Endothelial cell of umbilical vein (primary cell): ENCODE data around the gene XYLT1. TPM values are rescaled to one million over a fixed set of nuclear protein-coding genes. Genes with fewer than 3 reads are reported as not detected.

Source experiments
- BruUV-seq: library from RNA; stranded (reverse); fragments of 400-500 nt; replicated peaks from 2 replicates; lab custom pipeline; 2021; lab: Mats Ljungman, UMichigan
- CTCF ChIA-PET: fragments of 300-600, 350-600 bp; sonication (Branson Sonifier 250); formaldehyde crosslinking; loops from one replicate; lab custom pipeline; 2021; ENCODE audit warnings: antibody characterized with exemption, inconsistent platforms; lab: Charles Lee
- POLR2A ChIA-PET: fragments of 300-600, 350-600 bp; sonication (Branson Sonifier 250); formaldehyde crosslinking; loops from one replicate; lab custom pipeline; 2021; ENCODE audit warnings: antibody characterized with exemption, inconsistent platforms; lab: Charles Lee
- DNase-seq: peaks from one replicate; pipeline ENCODE4 v3.0.0-alpha.2; 2011; ENCODE audit warnings: low read depth, low spot score
- FAIRE-seq: peaks from 2 replicates; lab custom pipeline; 2011; peaks lifted over from hg19 to GRCh38; lab: Jason Lieb, UNC
- H2AFZ ChIP-seq: 2 replicates; pipeline ENCODE4 v1.6.0; 2012; ENCODE audit warnings: low read depth, low read length, control low read depth, inconsistent platforms
- H3K27ac ChIP-seq: 2 replicates; pipeline ENCODE4 v1.5.1; 2011; ENCODE audit warnings: low read depth, mild to moderate bottlenecking, control low read depth, low read length, moderate library complexity; ENCODE audit not compliant: insufficient read depth
- H3K27me3 ChIP-seq, 2 experiments: 2 replicates each; pipeline versions ENCODE4 v1.6.0 to v1.6.1; 2011; ENCODE audit warnings: low read length in 2 of 2, mixed read lengths in 1 of 2; ENCODE audit not compliant: control insufficient read depth in 2 of 2, insufficient read depth in 2 of 2
- H3K36me3 ChIP-seq, 2 experiments: 2 replicates in 1 of 2; 3 replicates in 1 of 2; pipeline ENCODE4 v1.5.1; 2011; ENCODE audit warnings: low read length in 2 of 2, mild to moderate bottlenecking in 1 of 2, moderate library complexity in 1 of 2; ENCODE audit not compliant: control insufficient read depth in 2 of 2, insufficient read depth in 2 of 2; ENCODE audit errors: extremely low read depth in 1 of 2
- H3K4me1 ChIP-seq: 3 replicates; pipeline ENCODE4 v1.5.1; 2011; ENCODE audit warnings: mild to moderate bottlenecking, low read length; ENCODE audit not compliant: control insufficient read depth, insufficient read depth; ENCODE audit errors: extremely low read depth
- H3K4me2 ChIP-seq: 2 replicates; pipeline ENCODE4 v1.6.1; 2011; ENCODE audit warnings: low read length, control low read depth, mixed read lengths; ENCODE audit not compliant: insufficient read depth
- H3K4me3 ChIP-seq, 3 experiments: fragments of 200-600 bp in 1 of 3; sonication (generic), shearing (Covaris generic) in 1 of 3; replicated peaks in 1 of 3; 2 replicates each; pipeline ENCODE4 v1.5.1; 2011 to 2016; ENCODE audit warnings: control low read depth in 3 of 3, low read length in 3 of 3, mild to moderate bottlenecking in 2 of 3, inconsistent platforms in 1 of 3, low read depth in 1 of 3, moderate library complexity in 1 of 3; ENCODE audit not compliant: insufficient read depth in 1 of 3
- H3K79me2 ChIP-seq: 2 replicates; pipeline ENCODE4 v1.6.0; 2012; ENCODE audit warnings: low read length, inconsistent platforms; ENCODE audit not compliant: control insufficient read depth, insufficient read depth
- H3K9ac ChIP-seq: replicated peaks from 2 replicates; pipeline ENCODE3; 2011; ENCODE audit warnings: low read length, control low read depth; ENCODE audit not compliant: insufficient read depth; ENCODE audit errors: extremely low read depth
- H3K9me1 ChIP-seq: replicated peaks from 3 replicates; pipeline ENCODE4 v1.6.0; 2011; ENCODE audit warnings: mild to moderate bottlenecking, low read length; ENCODE audit not compliant: control insufficient read depth, insufficient read depth; ENCODE audit errors: extremely low read depth
- H3K9me3 ChIP-seq: replicated peaks from 2 replicates; pipeline ENCODE4 v1.5.1; 2012; ENCODE audit warnings: low read length, inconsistent platforms; ENCODE audit not compliant: control insufficient read depth, insufficient read depth
- H4K20me1 ChIP-seq: replicated peaks from 2 replicates; pipeline ENCODE3; 2011; ENCODE audit warnings: mild to moderate bottlenecking, low read length; ENCODE audit not compliant: control insufficient read depth, insufficient read depth; ENCODE audit errors: extremely low read depth
- CTCF ChIP-seq, 2 donors: IDR thresholded peaks; 1 replicate in 1 of 2; 2 replicates in 1 of 2; pipeline ENCODE4 v1.5.1; 2011; ENCODE audit warnings: low read length in 2 of 2, mild to moderate bottlenecking in 2 of 2, moderate library complexity in 2 of 2, control low read depth in 1 of 2, inconsistent platforms in 1 of 2, low read depth in 1 of 2; ENCODE audit not compliant: insufficient read depth in 1 of 2; ENCODE audit errors: extremely low read depth in 1 of 2
- EZH2 ChIP-seq: IDR thresholded peaks from 2 replicates; pipeline ENCODE4 v1.6.1; 2012; ENCODE audit warnings: borderline replicate concordance, low read depth, mild to moderate bottlenecking, moderate library complexity, low read length, inconsistent platforms; ENCODE audit not compliant: severe bottlenecking
- FOS ChIP-seq: IDR thresholded peaks from 2 replicates; pipeline ENCODE4 v1.6.1; 2011; ENCODE audit warnings: mild to moderate bottlenecking, low read length, moderate library complexity, borderline replicate concordance; ENCODE audit not compliant: insufficient read depth
- GATA2 ChIP-seq: IDR thresholded peaks from 2 replicates; pipeline ENCODE4 v1.7.0; 2011; ENCODE audit warnings: low read depth, mild to moderate bottlenecking, moderate library complexity, mixed read lengths, low read length; ENCODE audit not compliant: insufficient read length, insufficient read depth
- JUN ChIP-seq: IDR thresholded peaks from 2 replicates; pipeline ENCODE4 v1.6.1; 2011; ENCODE audit warnings: borderline replicate concordance, low read depth; ENCODE audit not compliant: insufficient read length, insufficient read depth
- MAX ChIP-seq: IDR thresholded peaks from 2 replicates; pipeline ENCODE4 v1.6.1; 2011; ENCODE audit not compliant: insufficient read depth, insufficient read length
- MYC ChIP-seq: IDR thresholded peaks from one replicate; pipeline ENCODE4 v1.6.1; 2011; ENCODE audit warnings: mild to moderate bottlenecking, low read depth, low read length
- POLR2A ChIP-seq: IDR thresholded peaks from 2 replicates; pipeline ENCODE4 v1.6.1; 2012; ENCODE audit warnings: low read depth, mild to moderate bottlenecking, control low read depth, low read length
- POLR2AphosphoS5 ChIP-seq: IDR thresholded peaks from 2 replicates; pipeline ENCODE4 v1.6.1; 2012; ENCODE audit warnings: low read depth, mild to moderate bottlenecking, control low read depth, low read length, moderate library complexity; ENCODE audit not compliant: insufficient read depth
- dilution Hi-C: fragments of 300-500 bp; cut with MboI; formaldehyde crosslinking; loops from one replicate; pipeline ENCODE4 v1.15.0; 2019; ENCODE audit warnings: low sequenced_read_pairs; ENCODE audit not compliant: extremely low pct_ligation_motif_present
- intact Hi-C: fragments of 100-400 bp; cut with micrococcal nuclease; formaldehyde crosslinking; loops from one replicate; pipeline ENCODE4 v1.10.0; 2022
- polyA plus RNA-seq, 4 experiments: library from polyadenylated mRNA; depleted of rRNA in 3 of 4; stranded (reverse) in 3 of 4; unstranded in 1 of 4; fragments of >200 nt; gene quantifications; 2 replicates each; pipeline versions ENCODE4 v1.2.1 to v1.2.3, GENCODE V29; 2011 to 2012; ENCODE audit warnings: missing spikeins in 1 of 4
- total RNA-seq: library from RNA; stranded (reverse); gene quantifications from 2 replicates; pipeline ENCODE4 v1.2.3, GENCODE V29; 2021

XYLT1 gene
- total and polyA plus RNA-seq, 2 donors (not counting 3 experiments of a cell fraction or from before 2014, with no cell fraction given) = 0.63 to 2.9 TPM

- dilution Hi-C loops (no loop called here), intact Hi-C loops (no loop called here)
- ChIA-PET CTCF (no interaction called here), POLR2A (no interaction called here)
- no peak overlapping the region for H3K4me3 ChIP-seq
- no peak overlapping the region for H3K9ac ChIP-seq
- no peaks in the 10 kb centered on the region for H3K27me3 ChIP-seq
- no peaks in the 10 kb centered on the region for H3K79me2 ChIP-seq
- no peak for FAIRE-seq
- peaks cover 14% of the 10 kb centered on the region for H3K4me1 ChIP-seq
- H3K4me2 ChIP-seq = no peak overlapping the region
- H3K27ac ChIP-seq = no peak overlapping the region
- H3K9me1 ChIP-seq = no peaks in the 10 kb centered on the region
- TF ChIP-seq GATA2 = no peak
- TF ChIP-seq EZH2 = no peak
- TF ChIP-seq MAX = no peak
- H4K20me1 ChIP-seq = no peaks in the 10 kb centered on the region
- no peaks in the 10 kb centered on the region for H3K36me3 ChIP-seq
- BruUV-seq = no TSS peak
- no peaks in the 10 kb centered on the region for H3K9me3 ChIP-seq
- no peak for DNase-seq
- H2AFZ ChIP-seq = no peak overlapping the region
Measured at GRCh38 chr16:17374668-17375255, 96.0 kb downstream of the XYLT1 start.

- DNase-seq (no peak), FAIRE-seq (no peak)
- ChIA-PET CTCF (no interaction called here), POLR2A (no interaction called here)
- no peaks in the 10 kb centered on the region for H3K9me1 ChIP-seq
- H3K27ac ChIP-seq = no peak overlapping the region
- TF ChIP-seq GATA2 = no peak
- TF ChIP-seq JUN = no peak
- TF ChIP-seq CTCF (IDR thresholded peaks at IDR 0.05; ENCODE audit: extremely low read depth in 1 of 2, insufficient read depth in 1 of 2, low read depth in 1 of 2, low read length in 2 of 2) = no peak
- TF ChIP-seq MYC = no peak
- no peak for TF ChIP-seq MAX
- TF ChIP-seq POLR2A = no peak
- TF ChIP-seq FOS = no peak
- no peak for TF ChIP-seq POLR2AphosphoS5
- TF ChIP-seq EZH2 = no peak
- no peaks in the 10 kb centered on the region for H3K27me3 ChIP-seq
- H3K4me2 ChIP-seq = no peak overlapping the region
- H3K79me2 ChIP-seq = no peaks in the 10 kb centered on the region
- intact Hi-C loops (no loop called here), dilution Hi-C loops (no loop called here)
- H3K4me1 ChIP-seq = peaks cover 20% of the 10 kb centered on the region
- H3K4me3 ChIP-seq = no peak overlapping the region
- no peak overlapping the region for H2AFZ ChIP-seq
- H4K20me1 ChIP-seq = no peaks in the 10 kb centered on the region
- H3K9me3 ChIP-seq = no peaks in the 10 kb centered on the region
- H3K36me3 ChIP-seq = no peaks in the 10 kb centered on the region
- H3K9ac ChIP-seq = no peak overlapping the region
- no TSS peak for BruUV-seq
Measured at GRCh38 chr16:17373533-17373932, 97.2 kb downstream of the XYLT1 start.
